GM21723 (cell line): ENCODE results near the gene FFAR2.
"Not testable (repeated sequence)": the region's sequence is repeated elsewhere in the genome, so short reads cannot be mapped to it uniquely, and the experiment has no call there.

Experiments used
- ATAC-seq: cut with Tn5 transposase; IDR thresholded peaks from one replicate; pipeline ENCODE4 v1.9.1; 2021; ENCODE audit warnings: mild to moderate bottlenecking, moderate library complexity; ENCODE audit not compliant: unreplicated experiment

FFAR2 gene

DNA sequence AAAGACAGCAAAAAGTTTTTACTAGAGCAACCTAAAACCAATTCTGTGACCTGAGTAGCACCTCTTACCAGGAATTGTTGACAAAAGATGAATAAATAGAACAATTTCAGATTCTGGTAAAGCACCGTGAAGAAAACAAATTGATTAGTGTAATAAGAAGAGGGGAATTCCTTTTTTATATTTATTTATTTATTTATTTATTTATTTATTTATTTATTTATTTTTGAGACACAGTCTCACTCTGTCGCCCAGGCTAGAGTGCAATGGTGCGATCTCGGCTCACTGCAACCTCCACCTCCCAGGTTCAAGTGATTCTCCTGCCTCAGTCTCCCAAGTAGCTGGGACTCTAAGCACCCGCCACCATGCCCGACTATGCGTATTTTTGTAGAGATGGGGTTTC lies 24.7 kb upstream of the FFAR2 start:
- ATAC-seq = not testable (repeated sequence)

DNA sequence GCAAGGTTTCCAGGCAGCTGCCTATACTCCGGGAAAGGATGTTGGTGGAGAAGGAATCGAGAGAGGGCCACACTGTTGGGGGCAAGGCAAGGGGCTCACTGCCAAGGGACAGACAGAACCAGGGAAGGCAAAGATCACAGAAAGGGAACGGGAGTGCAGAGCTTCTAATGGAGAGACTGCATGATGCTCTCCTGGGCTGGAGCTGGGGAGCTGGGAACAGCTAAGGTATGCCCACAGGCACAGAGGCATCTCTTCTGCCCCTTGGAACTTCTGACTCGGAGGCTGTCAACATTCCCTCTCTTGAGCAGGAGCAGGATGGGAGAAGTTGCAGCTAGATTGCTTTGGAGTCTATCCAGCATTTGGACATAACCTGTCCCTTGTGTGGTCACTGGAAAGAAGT lies 22.4 kb upstream of the FFAR2 start:
- ATAC-seq = no peak

DNA sequence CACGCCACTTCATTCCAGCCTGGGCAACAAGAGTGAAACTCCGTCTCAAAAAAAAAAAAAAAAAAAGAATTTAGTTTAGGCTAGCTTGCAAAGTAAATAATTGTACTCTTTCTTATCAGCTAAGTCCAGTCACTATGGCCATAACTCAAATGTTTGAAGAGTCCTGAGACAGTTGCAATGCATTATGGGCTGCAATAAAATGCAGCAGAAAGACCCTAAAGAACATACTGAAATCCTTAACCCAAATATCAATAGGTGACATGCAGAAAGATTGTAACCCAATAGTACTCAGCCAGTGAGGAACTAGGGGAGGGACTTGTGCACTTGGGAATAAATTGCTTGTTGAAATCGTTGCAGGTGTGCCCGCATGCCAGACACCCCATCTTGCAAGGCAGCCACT lies 20.9 kb upstream of the FFAR2 start:
- no peak for ATAC-seq

DNA sequence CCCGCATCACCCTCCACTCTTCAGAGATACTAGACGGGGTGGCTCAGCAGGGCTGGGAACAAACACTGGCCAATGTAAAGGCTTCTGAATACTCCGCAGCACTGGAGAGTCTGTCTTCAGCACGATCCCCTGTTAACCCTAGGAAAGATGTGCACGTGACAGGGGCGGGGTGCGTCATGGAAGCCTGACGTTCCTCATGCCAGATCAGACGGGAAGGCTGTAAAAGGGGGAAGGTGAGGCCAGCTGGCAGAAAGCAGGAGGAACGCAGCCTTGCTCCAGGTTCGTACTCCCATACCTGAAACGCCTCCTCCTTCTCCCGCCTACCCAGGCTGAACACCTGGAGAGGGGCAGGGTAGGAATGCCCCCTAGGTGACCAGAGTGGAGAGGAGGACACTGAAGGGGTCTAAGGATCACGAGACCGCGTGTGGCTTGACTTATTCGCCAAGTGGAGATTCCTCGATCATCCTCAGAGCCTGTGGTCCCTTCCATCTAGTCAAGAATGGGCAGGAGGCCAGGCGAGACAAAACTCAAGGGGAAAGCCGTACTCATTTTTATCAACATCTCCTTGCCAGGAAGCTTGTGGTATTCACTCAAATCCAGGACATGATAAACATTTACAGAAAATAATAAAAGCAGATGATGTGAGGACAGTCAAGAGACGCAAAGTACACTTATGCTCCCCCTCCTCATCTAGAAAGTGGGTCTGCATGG lies 18.2 kb upstream of the FFAR2 start:
- ATAC-seq = no peak

DNA sequence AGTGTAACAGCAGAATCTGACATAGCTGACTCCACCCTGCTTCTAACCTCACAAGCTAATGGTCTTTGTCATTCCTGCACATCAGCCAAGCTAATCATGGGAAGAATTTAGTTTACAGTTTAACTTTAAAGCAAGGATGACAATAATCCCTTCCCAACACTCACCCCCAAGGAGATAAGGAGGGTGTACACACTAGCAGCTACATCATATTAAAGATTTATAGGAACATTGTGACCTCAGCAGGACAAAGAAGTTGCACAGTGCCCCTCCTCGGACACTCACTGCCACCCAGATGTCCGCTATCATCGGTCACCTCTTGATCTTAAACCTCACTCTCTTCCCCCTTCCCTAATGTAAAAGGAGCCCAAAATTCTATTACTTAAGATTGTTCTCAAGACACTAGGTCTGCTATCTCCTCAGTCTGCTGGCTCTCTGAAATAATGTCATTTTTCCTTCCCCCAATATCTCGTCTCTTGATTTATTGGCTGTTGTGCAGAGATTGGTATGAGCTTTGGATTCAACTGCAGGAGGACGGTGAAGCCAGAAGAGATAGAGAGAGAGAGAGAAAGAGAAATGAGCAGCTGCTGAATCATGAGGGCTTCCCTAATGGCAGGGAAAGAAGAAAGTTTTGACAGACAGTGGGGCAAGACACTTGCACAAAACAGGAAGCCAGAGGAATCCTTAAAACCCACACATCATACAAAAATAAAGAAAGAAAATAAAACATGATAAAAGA lies 17.5 kb upstream of the FFAR2 start:
- ATAC-seq = no peak

DNA sequence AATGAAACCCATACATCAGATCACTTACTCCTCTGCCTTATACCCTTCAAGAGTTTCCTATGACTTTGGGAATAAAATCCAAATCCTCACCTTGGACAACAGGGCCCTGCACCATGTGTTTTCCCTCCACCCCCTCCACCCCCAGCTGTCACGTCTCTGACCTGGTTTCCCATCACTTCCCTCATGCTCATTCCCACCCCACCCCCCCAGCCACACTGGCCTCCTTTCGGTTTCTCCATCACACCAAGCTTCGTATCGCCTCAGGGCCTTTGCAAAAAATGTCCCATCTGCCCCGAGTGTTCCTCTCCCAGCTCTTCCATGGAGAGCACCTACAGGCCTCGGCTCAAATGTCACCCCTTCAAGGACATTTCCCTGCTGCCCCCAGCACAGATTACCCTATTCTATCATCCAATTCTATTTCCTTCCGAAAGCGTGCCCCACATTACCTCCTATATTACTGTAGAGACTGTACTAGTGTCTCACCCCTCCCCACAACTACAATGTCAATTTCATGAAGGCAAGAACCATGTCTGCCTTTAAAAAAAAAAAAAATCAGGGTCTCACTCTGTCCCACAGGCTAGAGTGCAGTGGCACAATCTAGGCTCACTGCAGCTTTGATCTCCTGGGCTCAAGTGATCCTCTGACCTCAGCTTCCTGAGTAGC lies 16.8 kb upstream of the FFAR2 start:
- no peak for ATAC-seq

DNA sequence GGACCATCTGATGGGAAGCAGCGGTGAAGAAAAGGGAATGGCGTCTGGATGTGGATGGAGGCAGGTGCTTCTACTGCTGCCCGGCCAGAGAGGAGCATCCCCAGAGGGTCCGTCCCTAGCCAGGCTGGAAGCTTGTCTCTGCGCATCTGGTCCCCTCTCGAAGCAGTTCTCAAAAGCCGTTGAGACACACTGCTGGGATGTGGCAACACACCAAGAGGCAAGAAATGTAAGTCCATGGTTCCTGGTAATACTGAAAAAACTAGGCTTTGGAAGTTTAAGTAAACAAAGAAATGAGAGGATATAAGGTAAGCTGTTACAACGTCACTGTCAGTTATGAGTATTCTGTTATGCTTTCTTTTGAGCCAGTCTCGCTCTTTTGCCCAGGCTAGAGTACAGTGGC lies 15.1 kb upstream of the FFAR2 start:
- no peak for ATAC-seq

DNA sequence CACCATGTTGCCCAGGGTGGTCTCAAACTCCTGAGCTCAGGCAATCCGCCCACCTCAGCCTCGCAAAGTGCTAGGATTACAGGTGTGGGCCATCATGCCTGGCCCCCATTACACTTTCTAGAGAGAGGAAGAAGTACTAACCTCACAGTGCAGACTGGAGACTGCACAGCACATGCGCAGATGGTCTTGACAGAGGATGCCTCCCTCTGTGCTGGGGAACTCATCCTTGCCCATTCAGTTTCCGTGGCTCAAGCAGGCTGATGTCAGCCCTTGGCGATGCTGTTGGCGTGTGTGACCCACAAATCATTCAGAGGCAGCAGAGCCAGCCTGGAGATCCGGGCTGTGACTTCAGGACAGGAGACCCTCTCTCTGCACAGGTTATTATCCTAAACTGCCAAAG lies 14.6 kb upstream of the FFAR2 start:
- no peak for ATAC-seq

DNA sequence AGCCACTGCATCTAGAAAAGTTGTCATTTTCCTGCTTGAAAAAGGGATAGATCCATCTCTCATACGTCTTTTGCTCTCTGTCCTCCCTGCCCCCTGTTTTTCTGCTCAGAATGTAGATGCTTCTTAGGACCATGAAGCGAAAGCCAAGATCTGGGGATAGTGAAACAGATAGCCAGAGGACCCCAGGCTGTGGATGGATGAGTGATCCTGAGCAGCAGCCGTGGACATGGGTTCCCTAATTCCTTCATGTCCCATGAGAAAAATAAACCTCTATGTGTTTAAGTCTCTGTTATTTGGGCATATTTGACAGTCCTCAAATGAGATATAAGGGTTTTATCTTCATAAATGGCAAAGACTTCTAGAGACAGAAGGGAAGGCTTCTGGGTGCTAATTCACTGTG lies 12.2 kb upstream of the FFAR2 start:
- ATAC-seq = no peak

DNA sequence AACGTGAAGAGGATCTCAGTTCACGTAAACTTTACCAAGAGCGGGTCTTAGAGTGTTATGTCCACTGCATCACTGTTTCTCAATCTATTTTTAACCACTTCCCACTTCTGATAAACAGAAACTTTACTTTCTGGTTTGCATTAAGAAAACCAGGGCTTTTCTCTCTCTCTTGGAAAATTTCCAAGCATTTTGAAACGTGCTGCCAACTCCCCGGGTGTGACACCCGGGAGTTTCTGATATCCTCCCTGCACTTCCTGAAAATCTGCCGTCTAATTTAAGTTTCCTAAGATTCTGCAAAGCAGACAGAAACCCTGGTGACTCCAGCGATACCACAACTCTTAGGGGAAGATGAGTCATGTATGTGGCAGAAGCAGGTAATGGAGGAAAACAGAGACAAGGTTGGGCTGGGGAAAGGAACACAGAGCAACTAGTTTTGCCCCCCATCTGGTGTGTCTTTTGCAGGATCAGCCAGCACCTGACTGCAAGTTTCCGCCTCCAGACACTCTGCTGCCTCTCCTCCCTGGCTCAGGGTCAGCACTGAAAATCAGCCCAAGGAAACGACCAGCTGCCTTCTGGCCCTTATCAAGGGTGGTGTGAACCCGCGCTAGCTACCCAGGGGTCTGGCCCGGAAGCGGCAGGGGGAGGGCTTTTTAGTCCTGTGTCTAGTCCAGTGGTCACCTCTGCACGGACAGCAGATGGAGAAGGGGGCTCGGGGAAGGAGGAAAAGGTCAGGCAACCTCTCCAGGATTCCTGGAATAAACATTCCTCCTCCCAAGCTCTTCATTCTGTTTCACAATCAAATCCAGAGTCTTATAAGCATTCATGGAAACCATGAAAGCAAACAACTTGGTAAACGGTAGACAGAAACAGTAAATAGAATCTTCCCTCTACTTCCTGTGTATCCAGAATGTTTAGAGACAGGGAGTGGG lies 11.3 kb upstream of the FFAR2 start:
- ATAC-seq = no peak

DNA sequence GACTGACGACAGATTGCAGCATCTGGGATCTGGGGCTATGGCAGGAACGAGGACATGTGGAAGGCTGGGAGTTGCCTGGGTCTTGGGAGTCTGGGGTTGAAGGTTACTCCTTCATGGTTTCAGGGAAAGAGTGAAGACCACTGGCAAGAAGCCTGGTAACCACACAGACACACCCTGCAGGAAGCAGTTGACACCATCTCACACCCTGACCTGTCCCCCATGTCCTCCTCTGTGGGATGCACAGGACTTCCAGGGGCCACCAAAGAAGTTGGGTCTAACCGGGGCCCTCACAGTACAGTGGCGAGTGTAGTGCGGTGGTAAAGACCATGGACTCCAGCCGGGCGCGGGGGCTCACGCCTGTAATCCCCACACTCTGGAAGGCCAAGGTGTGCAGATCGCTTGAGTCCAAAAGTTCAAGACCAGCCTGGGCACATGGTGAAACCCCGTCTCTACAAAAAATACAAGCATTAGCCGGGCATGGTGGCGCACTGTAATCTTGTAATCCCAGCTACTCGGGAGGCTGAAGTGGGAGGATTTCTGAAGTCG lies 10.6 kb upstream of the FFAR2 start:
- ATAC-seq = no peak

DNA sequence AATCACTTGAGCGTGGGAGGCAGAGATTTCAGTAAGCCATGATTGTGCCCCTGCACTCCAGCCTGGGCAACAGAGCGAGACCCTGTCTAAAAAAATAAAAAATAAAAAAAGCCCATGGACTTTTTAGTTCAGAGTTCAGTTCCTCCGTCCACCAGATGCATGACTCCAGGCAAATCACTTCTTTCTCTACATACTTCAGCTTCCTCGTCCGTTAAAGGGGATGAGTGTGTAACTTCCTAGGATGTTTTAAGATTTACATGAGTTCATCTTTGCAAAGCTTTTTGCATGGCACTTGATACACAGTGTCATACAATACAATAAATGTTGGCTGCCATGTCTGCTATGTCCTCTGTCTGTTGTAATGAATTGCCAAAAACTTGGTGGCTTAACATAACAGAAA lies 10.0 kb upstream of the FFAR2 start:
- ATAC-seq = no peak

DNA sequence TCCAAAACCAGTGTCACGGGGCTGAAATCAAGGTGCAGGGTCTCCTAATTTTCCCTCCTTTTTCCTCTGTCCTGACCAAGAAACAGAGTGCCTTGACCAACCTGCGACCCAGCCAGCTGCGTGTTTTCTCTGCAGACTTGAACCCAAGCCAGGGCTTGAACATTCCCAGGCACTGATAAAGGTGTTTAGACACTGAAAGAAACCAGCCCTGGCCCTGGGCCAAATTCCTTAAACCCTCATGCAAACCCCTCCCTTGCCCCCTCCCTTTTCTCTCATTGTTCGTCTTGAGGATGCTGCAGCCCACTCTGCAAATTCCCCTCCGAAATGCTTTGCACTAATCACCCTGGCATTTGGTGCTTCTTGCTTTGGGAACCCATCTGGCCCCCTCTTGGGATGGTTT lies 9.5 kb upstream of the FFAR2 start:
- no peak for ATAC-seq

DNA sequence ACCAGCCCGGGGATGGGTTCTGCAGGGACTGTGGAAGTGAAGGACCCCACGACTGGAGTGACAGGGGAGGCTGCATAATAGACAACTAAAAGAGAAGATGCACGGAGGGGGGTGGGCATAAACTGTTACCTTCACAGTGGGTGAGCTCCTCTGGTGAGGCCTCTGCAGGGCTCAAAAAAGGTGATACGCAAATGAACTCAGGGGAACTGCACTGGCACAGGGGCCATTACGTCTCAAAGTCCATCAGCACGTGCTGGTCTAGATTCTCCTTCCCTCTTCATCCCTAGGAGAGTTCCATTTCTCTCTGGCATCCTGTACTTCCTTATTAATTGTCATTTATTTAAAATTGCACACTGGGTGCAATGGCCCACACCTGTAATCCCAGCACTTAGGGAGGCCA lies 8.1 kb upstream of the FFAR2 start:
- ATAC-seq = no peak

DNA sequence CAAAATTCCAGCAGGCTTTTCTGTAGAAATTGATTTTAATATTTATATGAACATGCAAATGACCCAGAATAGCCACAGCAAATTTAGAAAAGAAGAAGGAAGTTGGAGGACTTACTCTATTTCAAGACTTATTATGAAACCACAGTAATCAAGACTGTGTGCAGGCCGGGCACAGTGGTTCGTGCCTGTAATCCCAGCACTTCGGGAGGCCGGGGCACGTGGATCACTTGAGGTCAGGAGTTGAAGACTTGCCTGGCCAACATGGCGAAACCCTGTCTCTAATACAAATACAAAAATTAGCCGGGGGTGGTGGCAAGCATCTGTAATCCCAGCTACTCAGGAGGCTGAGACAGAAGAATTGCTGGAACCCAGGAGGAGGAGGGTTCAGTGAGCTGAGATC lies 6.0 kb upstream of the FFAR2 start:
- ATAC-seq = no peak

DNA sequence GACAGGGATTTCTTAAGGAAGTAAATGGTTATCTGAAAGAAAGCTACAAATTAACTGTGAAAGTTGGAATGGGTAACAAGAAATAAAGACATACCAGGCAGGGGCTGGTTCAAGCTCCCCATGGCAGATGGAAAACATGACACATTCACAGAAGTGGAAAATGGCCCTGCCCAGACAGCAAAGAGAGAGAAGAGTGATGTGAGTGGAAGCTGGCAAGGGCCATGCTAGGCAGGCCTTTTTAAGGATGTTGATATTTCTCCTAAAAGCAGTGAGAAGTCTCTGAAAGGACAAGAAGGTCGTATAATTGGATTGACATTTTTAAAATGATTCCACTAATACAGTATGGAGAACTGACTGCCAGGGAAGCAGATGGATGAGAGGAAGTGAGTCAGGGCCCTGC lies 3.3 kb upstream of the FFAR2 start:
- no peak for ATAC-seq

DNA sequence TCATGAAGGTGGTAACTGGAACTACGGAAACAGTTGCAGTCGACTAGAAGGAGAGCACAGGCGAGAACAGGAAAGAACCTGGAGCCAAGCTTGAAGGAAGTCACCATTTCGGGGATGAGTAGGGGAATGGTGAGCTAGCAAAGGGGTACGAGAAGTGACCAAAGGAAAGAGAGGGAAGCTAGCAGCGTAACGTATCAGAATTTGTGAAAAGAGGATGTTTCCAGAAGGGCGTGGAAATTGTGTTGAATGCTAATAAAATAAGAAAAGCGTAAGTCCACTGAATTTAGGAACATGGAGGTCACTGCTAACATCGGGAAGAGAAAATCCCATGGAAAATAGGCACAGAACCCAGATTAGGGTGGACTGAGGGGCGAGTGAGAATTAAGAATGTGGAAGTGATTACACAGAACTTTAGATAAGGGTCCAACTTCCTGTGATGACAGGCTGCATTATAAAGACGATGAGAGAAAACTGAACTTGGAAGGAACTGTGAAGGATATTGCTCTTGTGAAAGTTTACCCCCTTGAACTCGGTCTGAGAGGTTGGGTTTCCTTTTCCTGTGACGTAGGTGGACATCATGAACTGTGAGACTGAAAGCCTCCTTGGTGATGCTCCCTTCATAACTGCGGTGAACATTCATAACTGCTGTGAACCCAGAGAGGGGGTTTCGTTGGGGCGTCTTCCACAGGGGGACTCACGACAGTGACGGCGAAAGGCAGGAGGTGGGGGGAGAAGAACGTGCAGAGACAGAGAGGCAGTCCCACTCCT lies 2.0 kb upstream of the FFAR2 start:
- no peak for ATAC-seq

DNA sequence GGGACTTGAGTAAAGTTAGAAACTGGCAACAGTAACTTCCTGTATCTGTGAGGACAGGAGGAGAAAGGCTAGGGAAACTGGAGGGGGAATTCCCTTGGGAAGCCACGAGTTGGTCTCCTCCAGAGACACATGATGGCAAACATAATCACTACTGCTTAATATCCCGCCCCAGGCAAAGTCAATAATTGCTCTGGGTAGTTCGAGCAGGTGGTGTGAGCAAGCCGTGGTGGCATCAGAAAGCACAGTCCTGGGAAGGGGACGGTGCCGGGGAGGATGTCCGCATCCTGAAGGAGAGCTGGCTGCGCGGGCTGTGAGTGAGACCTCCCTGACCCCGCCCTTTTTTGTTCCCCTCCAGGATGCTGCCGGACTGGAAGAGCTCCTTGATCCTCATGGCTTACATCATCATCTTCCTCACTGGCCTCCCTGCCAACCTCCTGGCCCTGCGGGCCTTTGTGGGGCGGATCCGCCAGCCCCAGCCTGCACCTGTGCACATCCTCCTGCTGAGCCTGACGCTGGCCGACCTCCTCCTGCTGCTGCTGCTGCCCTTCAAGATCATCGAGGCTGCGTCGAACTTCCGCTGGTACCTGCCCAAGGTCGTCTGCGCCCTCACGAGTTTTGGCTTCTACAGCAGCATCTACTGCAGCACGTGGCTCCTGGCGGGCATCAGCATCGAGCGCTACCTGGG lies 1.4 kb downstream of the FFAR2 start:
- ATAC-seq = no peak

DNA sequence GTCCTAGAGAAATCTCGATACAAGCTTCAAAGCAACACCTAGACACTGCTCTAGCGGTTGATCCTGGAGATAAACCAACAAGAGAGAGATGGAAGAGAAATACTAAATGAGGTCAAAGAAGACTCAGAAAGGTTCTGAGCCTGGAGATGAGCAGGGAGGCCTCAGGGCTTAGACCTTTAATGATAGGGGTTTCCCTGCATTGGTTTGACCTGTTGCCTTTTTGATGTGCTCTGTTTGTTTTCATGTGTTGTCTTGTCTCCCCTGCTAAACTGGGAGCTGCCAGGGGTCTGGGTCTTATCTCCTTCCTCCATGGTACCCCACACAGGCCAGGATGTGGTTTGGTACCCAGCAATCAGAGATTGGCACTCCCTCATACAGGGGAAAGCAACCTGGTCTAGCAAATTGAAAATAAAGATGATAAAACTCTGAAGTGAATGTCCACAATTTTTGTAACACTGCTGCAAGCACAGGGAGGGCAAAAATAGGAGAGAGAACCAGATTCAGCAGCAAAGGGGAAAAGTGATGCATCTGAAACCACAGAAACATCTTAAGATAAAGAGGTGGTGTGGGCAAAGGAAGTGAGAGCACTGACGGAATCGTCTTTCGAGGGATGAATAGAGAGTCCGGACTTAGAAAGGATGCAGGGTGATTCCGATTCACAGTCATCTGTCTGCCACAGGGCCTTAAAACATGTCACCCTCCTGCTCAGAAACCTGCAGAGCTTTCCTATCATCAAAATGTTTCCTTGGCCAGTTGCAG lies 3.5 kb downstream of the FFAR2 start:
- no peak for ATAC-seq
